IMR-90 (cell line): ENCODE data around the gene DHRS12. TPM values are rescaled to one million over a fixed set of nuclear protein-coding genes. Genes with fewer than 3 reads are reported as not detected.

Source experiments
- ATAC-seq: fragments of 200-7000 bp; cut with Tn5 transposase; 2 replicates; pipeline ENCODE4 v1.9.1; 2020; ENCODE audit warnings: low read depth, mild to moderate bottlenecking, moderate library complexity
- BruUV-seq: library from RNA; stranded (reverse); fragments of 400-500 nt; replicated peaks from 2 replicates; lab custom pipeline; 2021; lab: Mats Ljungman, UMichigan
- CTCF ChIA-PET: fragments of 300-600 bp; formaldehyde crosslinking; extraction: SDS; loops from one replicate; lab custom pipeline; 2021; ENCODE audit warnings: antibody characterized with exemption; lab: Yijun Ruan, JAX
- POLR2A ChIA-PET: fragments of 300-600 bp; sonication (Branson Sonifier 250); formaldehyde crosslinking; loops from one replicate; lab custom pipeline; 2022; ENCODE audit warnings: antibody characterized with exemption; ENCODE audit not compliant: unreplicated experiment; lab: Charles Lee
- DNase-seq: peaks from one replicate; pipeline ENCODE4 v3.0.0; 2013
- H2AFZ ChIP-seq: replicated peaks from 2 replicates; pipeline ENCODE3; 2013; ENCODE audit warnings: low read length, mild to moderate bottlenecking; ENCODE audit not compliant: poor library complexity
- H2AK5ac ChIP-seq: 2 replicates; pipeline ENCODE4 v1.6.1; 2013; ENCODE audit warnings: low read depth, low read length, inconsistent platforms
- H2AK9ac ChIP-seq: replicated peaks from 2 replicates; pipeline ENCODE3; 2013; ENCODE audit warnings: mild to moderate bottlenecking, low read depth, low read length, moderate library complexity; ENCODE audit not compliant: poor library complexity
- H2BK120ac ChIP-seq: 2 replicates; pipeline ENCODE4 v1.6.1; 2013; ENCODE audit warnings: low read depth, low read length, inconsistent platforms
- H2BK15ac ChIP-seq: 3 replicates; pipeline ENCODE4 v1.6.1; 2013; ENCODE audit warnings: low read depth, low read length, inconsistent platforms
- H2BK20ac ChIP-seq: 2 replicates; pipeline ENCODE4 v1.6.1; 2013; ENCODE audit warnings: low read depth, mild to moderate bottlenecking, inconsistent platforms, low read length, moderate library complexity
- H2BK5ac ChIP-seq: 2 replicates; pipeline ENCODE4 v1.6.1; 2013; ENCODE audit warnings: mild to moderate bottlenecking, low read depth, low read length, inconsistent platforms; ENCODE audit not compliant: poor library complexity, severe bottlenecking
- H3K14ac ChIP-seq: replicated peaks from 2 replicates; pipeline ENCODE4 v1.6.1; 2013; ENCODE audit warnings: low read depth, low read length, inconsistent platforms
- H3K18ac ChIP-seq: 2 replicates; pipeline ENCODE4 v1.6.1; 2013; ENCODE audit warnings: low read depth, low read length, control low read depth
- H3K23ac ChIP-seq: 2 replicates; pipeline ENCODE4 v1.6.1; 2013; ENCODE audit warnings: low read depth, low read length, inconsistent platforms
- H3K27ac ChIP-seq: 2 replicates; pipeline ENCODE4 v1.5.1; 2013; ENCODE audit warnings: mild to moderate bottlenecking, control low read depth, low read length; ENCODE audit not compliant: insufficient read depth
- H3K27me3 ChIP-seq: 2 replicates; pipeline ENCODE4 v1.6.1; 2013; ENCODE audit warnings: low read length; ENCODE audit not compliant: control insufficient read depth, insufficient read depth
- H3K36me3 ChIP-seq: 2 replicates; pipeline ENCODE4 v1.6.1; 2013; ENCODE audit warnings: low read length, mixed read lengths; ENCODE audit not compliant: control insufficient read depth, insufficient read depth
- H3K4ac ChIP-seq: 2 replicates; pipeline ENCODE4 v1.6.1; 2013; ENCODE audit warnings: low read depth, low read length, inconsistent platforms
- H3K4me1 ChIP-seq: 2 replicates; pipeline ENCODE4 v1.6.1; 2013; ENCODE audit warnings: low read length, mixed read lengths; ENCODE audit not compliant: control insufficient read depth, insufficient read depth
- H3K4me2 ChIP-seq: 2 replicates; pipeline ENCODE4 v1.6.1; 2013; ENCODE audit warnings: low read depth, mild to moderate bottlenecking, control low read depth, low read length, moderate library complexity
- H3K4me3 ChIP-seq: 2 replicates; pipeline ENCODE4 v1.5.1; 2013; ENCODE audit warnings: low read depth, mild to moderate bottlenecking, control low read depth, low read length, moderate library complexity; ENCODE audit not compliant: insufficient read depth
- H3K56ac ChIP-seq: 2 replicates; pipeline ENCODE4 v1.6.1; 2013; ENCODE audit warnings: low read length, inconsistent platforms; ENCODE audit not compliant: insufficient read depth; ENCODE audit errors: extremely low read depth
- H3K79me1 ChIP-seq, 2 experiments: 2 replicates each; pipeline ENCODE4 v1.6.1; 2013; ENCODE audit warnings: low read length in 2 of 2, inconsistent platforms in 1 of 2, low read depth in 1 of 2
- H3K9ac ChIP-seq: 2 replicates; pipeline ENCODE4 v1.6.1; 2013; ENCODE audit warnings: low read depth, low read length, control low read depth
- H3K9me1 ChIP-seq: 2 replicates; pipeline ENCODE4 v1.6.1; 2013; ENCODE audit warnings: low read length, inconsistent platforms; ENCODE audit not compliant: insufficient read depth
- H3K9me3 ChIP-seq: 2 replicates; pipeline ENCODE4 v1.6.1; 2013; ENCODE audit warnings: low read length; ENCODE audit not compliant: control insufficient read depth, insufficient read depth
- H4K20me1 ChIP-seq: 2 replicates; pipeline ENCODE4 v1.6.1; 2013; ENCODE audit warnings: low read length, inconsistent platforms; ENCODE audit not compliant: insufficient read depth
- H4K5ac ChIP-seq: 2 replicates; pipeline ENCODE4 v1.6.1; 2013; ENCODE audit warnings: mild to moderate bottlenecking, low read depth, low read length, control low read depth
- H4K8ac ChIP-seq, 2 experiments: 2 replicates each; pipeline ENCODE4 v1.6.1; 2013; ENCODE audit warnings: low read depth in 2 of 2, low read length in 2 of 2, control low read depth in 1 of 2, inconsistent platforms in 1 of 2
- H4K91ac ChIP-seq: 2 replicates; pipeline ENCODE4 v1.6.1; 2013; ENCODE audit warnings: low read depth, low read length, inconsistent platforms; ENCODE audit not compliant: insufficient read depth
- BHLHE40 ChIP-seq: fragments of 150-350 bp; IDR thresholded peaks from 2 replicates; pipeline ENCODE4 v1.6.1; 2016; ENCODE audit warnings: mild to moderate bottlenecking, low read depth, low read length
- ELK1 ChIP-seq: fragments of 150-350 bp; IDR thresholded peaks from 2 replicates; pipeline ENCODE4 v1.6.1; 2016; ENCODE audit warnings: low read depth, mild to moderate bottlenecking, low read length, moderate library complexity, borderline replicate concordance
- MAFK ChIP-seq: IDR thresholded peaks from 2 replicates; pipeline ENCODE4 v1.6.1; 2012; ENCODE audit warnings: low read depth, low read length, improper control_type of control experiment
- POLR2A ChIP-seq: IDR thresholded peaks from 2 replicates; pipeline ENCODE4 v1.6.1; 2012; ENCODE audit warnings: mild to moderate bottlenecking, low read depth, low read length
- SMC3 ChIP-seq: fragments of 150-350 bp; IDR thresholded peaks from 2 replicates; pipeline ENCODE4 v1.6.1; 2016; ENCODE audit warnings: low read depth, mild to moderate bottlenecking, antibody characterized with exemption, low read length, moderate library complexity
- WGBS, 2 experiments: methylation state at CpG; one replicate each; pipeline versions ENCODE4 v1.1.5 to v1.1.7; 2013; ENCODE audit warnings: missing lambda C conversion rate in 2 of 2; ENCODE audit not compliant: insufficient read length in 1 of 2; ENCODE audit errors: extremely low coverage in 2 of 2; 5-methylcytosine and 5-hydroxymethylcytosine counted together
- dilution Hi-C: fragments of 300-500 bp; cut with HindIII; formaldehyde crosslinking; loops from one replicate; pipeline ENCODE4 v1.14.3; 2018; ENCODE audit warnings: low sequenced_read_pairs; ENCODE audit not compliant: unreplicated experiment
- in situ Hi-C: fragments of 300-500 bp; cut with MboI; formaldehyde crosslinking; loops from 3 replicates; pipeline ENCODE4 v1.14.3; 2019; ENCODE audit warnings: low sequenced_read_pairs, inconsistent platforms, mixed read lengths
- intact Hi-C: fragments of 100-400 bp; cut with micrococcal nuclease; formaldehyde crosslinking; loops from 2 replicates; pipeline ENCODE4 v1.10.0; 2022
- polyA plus RNA-seq, 3 experiments: library from polyadenylated mRNA; depleted of rRNA; stranded (reverse); fragments of >200 nt; gene quantifications; 2 replicates each; pipeline ENCODE4 v1.2.3, GENCODE V29; 2012; ENCODE audit warnings: low replicate concordance in 1 of 3
- total RNA-seq: library from RNA; depleted of rRNA; stranded (reverse); fragments of >200 nt; gene quantifications from 2 replicates; pipeline ENCODE4 v1.2.3, GENCODE V29; 2012
- TF ChIP-seq, protein P1 (sequence below): fragments of 150-350 bp; IDR thresholded peaks from 2 replicates; pipeline ENCODE4 v1.6.1; 2017; ENCODE audit warnings: mild to moderate bottlenecking, antibody characterized with exemption, low read length, low read depth
- TF ChIP-seq, protein P2 (sequence below): conservative IDR thresholded peaks from 2 replicates; pipeline ENCODE4 v1.5.1; 2012; ENCODE audit warnings: mild to moderate bottlenecking, low read depth, low read length, improper control_type of control experiment

DHRS12 gene
- total and polyA plus RNA-seq, 2 of the 4 experiments (the other 2 are of a cell fraction) = 1.3 to 1.6 TPM

DNA sequence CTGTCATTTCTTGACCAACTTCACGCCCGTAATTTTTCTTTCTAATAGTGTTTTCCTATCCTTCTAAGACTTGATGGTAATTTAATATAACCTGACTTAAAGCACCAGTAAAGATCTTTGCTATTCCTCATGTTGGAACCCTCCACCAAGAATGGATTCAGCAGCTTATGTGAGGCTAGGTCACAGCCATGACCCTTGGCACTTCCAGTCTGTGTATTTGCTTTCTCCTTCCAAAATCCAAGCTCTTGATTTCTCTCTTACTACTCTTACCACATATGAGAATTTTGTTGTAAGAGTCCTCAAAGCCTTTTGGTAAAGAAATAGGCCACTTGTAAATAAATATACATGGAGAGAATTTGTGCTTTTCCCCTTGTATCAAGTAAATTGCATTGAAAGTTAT lies 61.4 kb downstream of the DHRS12 start:
- no peak overlapping the region for H3K4me3 ChIP-seq
- in situ Hi-C loops = no loop called here
- H3K9me3 ChIP-seq = peaks cover 3% of the 10 kb centered on the region
- CTCF ChIA-PET = no interaction called here
- H2AK5ac ChIP-seq = no peak overlapping the region
- no peak overlapping the region for H3K18ac ChIP-seq
- H4K20me1 ChIP-seq = no peaks in the 10 kb centered on the region
- intact Hi-C loops = no loop called here
- no peak overlapping the region for H2BK15ac ChIP-seq
- peaks cover 2% of the 10 kb centered on the region; the same call in 1 of the 2 replicates for H3K4me1 ChIP-seq
- no peak overlapping the region for H3K23ac ChIP-seq
- dilution Hi-C loops = no loop called here
- H3K27ac ChIP-seq = no peak overlapping the region
- H3K9me1 ChIP-seq = peaks cover 9% of the 10 kb centered on the region; the same call in 1 of the 2 replicates
- H2BK120ac ChIP-seq = no peak overlapping the region
- no peak overlapping the region for H2BK20ac ChIP-seq
- no peak overlapping the region for H3K9ac ChIP-seq
- no peak for ATAC-seq
- H4K91ac ChIP-seq = no peak overlapping the region
- no peak for TF ChIP-seq POLR2A
- TF ChIP-seq ELK1 = no peak
- no peak for TF ChIP-seq SMC3
- TF ChIP-seq BHLHE40 = no peak
- TF ChIP-seq, protein P1, sequence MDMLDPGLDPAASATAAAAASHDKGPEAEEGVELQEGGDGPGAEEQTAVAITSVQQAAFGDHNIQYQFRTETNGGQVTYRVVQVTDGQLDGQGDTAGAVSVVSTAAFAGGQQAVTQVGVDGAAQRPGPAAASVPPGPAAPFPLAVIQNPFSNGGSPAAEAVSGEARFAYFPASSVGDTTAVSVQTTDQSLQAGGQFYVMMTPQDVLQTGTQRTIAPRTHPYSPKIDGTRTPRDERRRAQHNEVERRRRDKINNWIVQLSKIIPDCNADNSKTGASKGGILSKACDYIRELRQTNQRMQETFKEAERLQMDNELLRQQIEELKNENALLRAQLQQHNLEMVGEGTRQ = no peak
- TF ChIP-seq, protein P2, sequence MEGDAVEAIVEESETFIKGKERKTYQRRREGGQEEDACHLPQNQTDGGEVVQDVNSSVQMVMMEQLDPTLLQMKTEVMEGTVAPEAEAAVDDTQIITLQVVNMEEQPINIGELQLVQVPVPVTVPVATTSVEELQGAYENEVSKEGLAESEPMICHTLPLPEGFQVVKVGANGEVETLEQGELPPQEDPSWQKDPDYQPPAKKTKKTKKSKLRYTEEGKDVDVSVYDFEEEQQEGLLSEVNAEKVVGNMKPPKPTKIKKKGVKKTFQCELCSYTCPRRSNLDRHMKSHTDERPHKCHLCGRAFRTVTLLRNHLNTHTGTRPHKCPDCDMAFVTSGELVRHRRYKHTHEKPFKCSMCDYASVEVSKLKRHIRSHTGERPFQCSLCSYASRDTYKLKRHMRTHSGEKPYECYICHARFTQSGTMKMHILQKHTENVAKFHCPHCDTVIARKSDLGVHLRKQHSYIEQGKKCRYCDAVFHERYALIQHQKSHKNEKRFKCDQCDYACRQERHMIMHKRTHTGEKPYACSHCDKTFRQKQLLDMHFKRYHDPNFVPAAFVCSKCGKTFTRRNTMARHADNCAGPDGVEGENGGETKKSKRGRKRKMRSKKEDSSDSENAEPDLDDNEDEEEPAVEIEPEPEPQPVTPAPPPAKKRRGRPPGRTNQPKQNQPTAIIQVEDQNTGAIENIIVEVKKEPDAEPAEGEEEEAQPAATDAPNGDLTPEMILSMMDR = no peak
- no peak for TF ChIP-seq MAFK
- H3K4ac ChIP-seq = no peak overlapping the region
- no peak overlapping the region for H3K14ac ChIP-seq
- POLR2A ChIA-PET = interaction anchor here (0.6 kb wide), 1 partner anchor 46 kb away, joined by 4 read pairs; no protein-coding TSS in a partner anchor
- no TSS peak for BruUV-seq
- DNase-seq = no peak
- no CpG with 5 or more reads among the region's 2 CpGs for WGBS, 2 experiments
- H3K56ac ChIP-seq = no peak overlapping the region
- no peak overlapping the region for H4K5ac ChIP-seq
- no peaks in the 10 kb centered on the region for H3K27me3 ChIP-seq
- peaks cover 8% of the 10 kb centered on the region for H3K36me3 ChIP-seq
- no peak overlapping the region for H2AFZ ChIP-seq
- no peak overlapping the region for H2BK5ac ChIP-seq
- H2AK9ac ChIP-seq = no peak overlapping the region
- H3K4me2 ChIP-seq = no peak overlapping the region
- peaks cover 14 to 28% of the 10 kb centered on the region in 2 experiments for H3K79me1 ChIP-seq
- no peak overlapping the region for H4K8ac ChIP-seq
